HG02588 (cell line): ENCODE measurements around the gene SYNJ2BP.

Source experiments
- ATAC-seq: cut with Tn5 transposase; IDR thresholded peaks from one replicate; pipeline ENCODE4 v1.9.1; 2021; ENCODE audit warnings: mild to moderate bottlenecking, moderate library complexity; ENCODE audit not compliant: unreplicated experiment

The SYNJ2BP gene

DNA sequence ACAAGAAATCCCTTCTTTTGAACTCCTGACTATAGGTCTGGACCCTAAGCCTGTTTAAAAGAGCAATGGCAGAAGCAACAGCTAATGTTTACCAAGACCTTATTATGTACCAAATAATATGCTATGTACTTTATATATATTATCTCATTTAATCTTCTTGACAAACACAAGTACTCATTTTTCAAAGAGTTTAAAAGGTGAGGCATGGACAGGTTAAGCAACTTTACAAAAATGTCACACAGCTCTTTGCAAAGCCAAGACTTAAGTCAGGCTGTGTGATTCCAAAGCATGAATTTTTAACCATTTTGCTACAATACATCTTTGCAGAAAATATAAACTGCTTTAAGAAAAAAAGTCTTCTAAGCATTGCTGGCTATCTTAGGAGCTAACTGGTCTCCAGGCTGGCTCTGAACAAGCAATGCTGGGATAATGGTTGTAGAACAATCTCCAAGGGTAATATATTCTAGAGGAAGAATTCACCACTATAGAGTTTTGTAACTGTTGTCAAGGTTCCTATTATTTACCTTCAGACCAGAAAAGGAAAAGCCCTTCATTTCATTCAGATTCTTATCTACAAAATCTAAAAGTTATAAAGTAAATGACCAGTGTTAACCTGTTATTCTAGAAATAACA, 22.1 kb downstream of the SYNJ2BP start:
- ATAC-seq = no peak

GRCh38 chr14:70392676-70393075, 24.2 kb downstream of the SYNJ2BP start:
- ATAC-seq = no peak

- no peak for ATAC-seq
These were observed 25.1 kb downstream of the SYNJ2BP start for GRCh38 chr14:70391493-70392391.

- no peak for ATAC-seq
These were observed 34.4 kb downstream of the SYNJ2BP start for GRCh38 chr14:70382536-70382935.

- ATAC-seq = no peak
These were observed 36.1 kb downstream of the SYNJ2BP start for GRCh38 chr14:70380824-70381223.

- no peak for ATAC-seq
These were observed 38.2 kb downstream of the SYNJ2BP start for GRCh38 chr14:70378696-70379095.
